22Rv1 (cell line): ENCODE results near the gene KLHL2.

Experiments used
- H3K27ac ChIP-seq: fragments of 450-650 bp; 2 replicates; pipeline ENCODE4 v1.5.1; 2017
- CTCF ChIP-seq: fragments of 450-650 bp; IDR thresholded peaks from 2 replicates; pipeline ENCODE4 v1.5.1; 2017; ENCODE audit warnings: mild to moderate bottlenecking
- ZFX ChIP-seq: fragments of 450-650 bp; IDR thresholded peaks from 2 replicates; pipeline ENCODE4 v1.6.1; 2017; ENCODE audit warnings: antibody characterized with exemption, borderline replicate concordance

Gene KLHL2

GRCh38 chr4:165361810-165362209 lies 154.4 kb downstream of the KLHL2 start:
- H3K27ac ChIP-seq, result no peak overlapping the region
- TF ChIP-seq CTCF (no peak), ZFX (no peak)

- H3K27ac ChIP-seq, result no peak overlapping the region
- TF ChIP-seq ZFX (no peak), CTCF (no peak)
Measured at GRCh38 chr4:165364452-165365080, 157.2 kb downstream of the KLHL2 start.

GRCh38 chr4:165367040-165367439 lies 159.7 kb downstream of the KLHL2 start:
- TF ChIP-seq CTCF (no peak), ZFX (no peak)
- no peak overlapping the region for H3K27ac ChIP-seq

- no peak overlapping the region for H3K27ac ChIP-seq
Measured at GRCh38 chr4:165368114-165368513, 160.8 kb downstream of the KLHL2 start.

GRCh38 chr4:165368567-165368966 lies 161.2 kb downstream of the KLHL2 start:
- TF ChIP-seq CTCF (no peak), ZFX (no peak)
- no peak overlapping the region for H3K27ac ChIP-seq

More at GRCh38 chr4:165368114-165368513, 160.8 kb downstream of the KLHL2 start:
- no peak for TF ChIP-seq ZFX
- no peak for TF ChIP-seq CTCF

- no peak overlapping the region for H3K27ac ChIP-seq
Measured at GRCh38 chr4:165369522-165369921, 162.2 kb downstream of the KLHL2 start.

More at GRCh38 chr4:165369522-165369921, 162.2 kb downstream of the KLHL2 start:
- TF ChIP-seq ZFX, result no peak
- TF ChIP-seq CTCF, result no peak
